ENCODE results near the gene KBTBD3.

DNA sequence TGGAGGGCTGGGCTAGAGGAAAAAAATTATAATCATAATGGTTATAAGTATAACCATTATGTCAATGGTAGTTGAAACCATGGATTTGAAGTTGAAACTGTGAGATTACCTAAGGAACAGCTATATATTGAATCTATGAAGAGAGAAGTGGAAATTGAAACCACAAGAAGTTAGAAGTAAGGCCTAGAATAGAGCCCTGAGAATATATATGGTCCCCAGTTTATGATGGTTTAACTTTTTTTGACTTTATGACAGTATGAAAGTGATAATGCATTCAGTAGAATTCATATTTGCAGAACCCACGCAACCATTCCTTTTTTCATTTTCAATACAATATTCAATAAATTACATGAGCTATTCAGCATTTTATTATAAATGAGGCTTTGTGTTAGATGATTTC lies 15.3 kb upstream of the KBTBD3 start:
- TF ChIP-seq, protein P1, sequence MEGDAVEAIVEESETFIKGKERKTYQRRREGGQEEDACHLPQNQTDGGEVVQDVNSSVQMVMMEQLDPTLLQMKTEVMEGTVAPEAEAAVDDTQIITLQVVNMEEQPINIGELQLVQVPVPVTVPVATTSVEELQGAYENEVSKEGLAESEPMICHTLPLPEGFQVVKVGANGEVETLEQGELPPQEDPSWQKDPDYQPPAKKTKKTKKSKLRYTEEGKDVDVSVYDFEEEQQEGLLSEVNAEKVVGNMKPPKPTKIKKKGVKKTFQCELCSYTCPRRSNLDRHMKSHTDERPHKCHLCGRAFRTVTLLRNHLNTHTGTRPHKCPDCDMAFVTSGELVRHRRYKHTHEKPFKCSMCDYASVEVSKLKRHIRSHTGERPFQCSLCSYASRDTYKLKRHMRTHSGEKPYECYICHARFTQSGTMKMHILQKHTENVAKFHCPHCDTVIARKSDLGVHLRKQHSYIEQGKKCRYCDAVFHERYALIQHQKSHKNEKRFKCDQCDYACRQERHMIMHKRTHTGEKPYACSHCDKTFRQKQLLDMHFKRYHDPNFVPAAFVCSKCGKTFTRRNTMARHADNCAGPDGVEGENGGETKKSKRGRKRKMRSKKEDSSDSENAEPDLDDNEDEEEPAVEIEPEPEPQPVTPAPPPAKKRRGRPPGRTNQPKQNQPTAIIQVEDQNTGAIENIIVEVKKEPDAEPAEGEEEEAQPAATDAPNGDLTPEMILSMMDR (IDR thresholded peaks at IDR 0.05), result no peak
- no peak for TF ChIP-seq POLR2A (IDR thresholded peaks at IDR 0.05)
